AG10803 (cell line): ENCODE results near the gene SH3RF1.

ENCODE experiments used
- DNase-seq: peaks from one replicate; pipeline ENCODE4 v3.0.0; 2010; ENCODE audit warnings: low read depth
- H3K4me3 ChIP-seq: 2 replicates; pipeline ENCODE4 v1.5.1; 2011; ENCODE audit warnings: mild to moderate bottlenecking, low read length, control low read depth
- CTCF ChIP-seq: conservative IDR thresholded peaks from 2 replicates; pipeline ENCODE4 v1.5.1; 2011; ENCODE audit warnings: mild to moderate bottlenecking, low read length, control low read depth, inconsistent platforms

The SH3RF1 gene

GRCh38 chr4:169109035-169109675, 161.6 kb downstream of the SH3RF1 start:
- no peak for DNase-seq
- no peak for TF ChIP-seq CTCF
- H3K4me3 ChIP-seq, result no peak overlapping the region

- no peak for TF ChIP-seq CTCF
- no peak overlapping the region for H3K4me3 ChIP-seq
- no peak for DNase-seq
Measured at GRCh38 chr4:169108303-169108702, 162.5 kb downstream of the SH3RF1 start.

GRCh38 chr4:169107528-169107927, 163.2 kb downstream of the SH3RF1 start:
- no peak for TF ChIP-seq CTCF
- H3K4me3 ChIP-seq, result no peak overlapping the region
- no peak for DNase-seq

- DNase-seq, result no peak
- TF ChIP-seq CTCF, result no peak
- H3K4me3 ChIP-seq, result no peak overlapping the region
Measured at GRCh38 chr4:169106696-169107229, 164.0 kb downstream of the SH3RF1 start.

GRCh38 chr4:169105620-169106019, 165.1 kb downstream of the SH3RF1 start:
- no peak for TF ChIP-seq CTCF
- no peak for DNase-seq
- H3K4me3 ChIP-seq, result no peak overlapping the region

GRCh38 chr4:169103966-169104412, 166.8 kb downstream of the SH3RF1 start:
- H3K4me3 ChIP-seq, result no peak overlapping the region
- no peak for TF ChIP-seq CTCF
- no peak for DNase-seq

GRCh38 chr4:169102026-169102425, 168.7 kb downstream of the SH3RF1 start:
- TF ChIP-seq CTCF, result no peak
- DNase-seq, result peak; percentile 60
- no peak overlapping the region for H3K4me3 ChIP-seq
